ENCODE measurements around the gene PDE4B.

PDE4B gene

DNA sequence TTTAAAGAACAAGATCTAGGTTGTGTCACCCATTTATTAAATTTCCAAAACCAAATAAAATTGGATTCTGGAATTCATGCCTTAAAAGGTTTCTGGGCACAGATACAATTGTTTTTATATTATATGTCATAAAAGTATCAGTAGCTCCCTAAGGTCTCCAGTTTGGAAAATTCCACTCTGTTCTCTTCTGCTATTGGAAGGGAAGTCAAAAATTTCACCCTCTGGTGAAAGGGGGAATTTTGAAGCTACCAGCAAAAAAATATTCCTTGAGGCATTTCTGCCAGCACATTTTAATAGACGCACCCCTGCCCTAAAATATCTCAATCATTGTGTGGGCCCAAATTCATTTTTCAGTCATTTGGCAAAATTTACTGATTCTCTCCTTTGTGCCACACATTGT, 455.6 kb downstream of the PDE4B start:
- Histone ChIP-seq H3K4me1 (ENCODE audit: insufficient read depth, low read length) (no peaks in the 10 kb centered on the region), H3K27ac (ENCODE audit: low read length) (no peak overlapping the region), H3K9ac (ENCODE audit: low read depth, low read length) (no peak overlapping the region), H3K9me3 (ENCODE audit: insufficient read depth, low read depth, low read length) (no peaks in the 10 kb centered on the region), H3K27me3 (ENCODE audit: insufficient read depth, low read length) (no peaks in the 10 kb centered on the region), H3K36me3 (ENCODE audit: insufficient read depth, low read depth, low read length) (no peaks in the 10 kb centered on the region), H3K4me3 (ENCODE audit: low read length) (no peak overlapping the region)

DNA sequence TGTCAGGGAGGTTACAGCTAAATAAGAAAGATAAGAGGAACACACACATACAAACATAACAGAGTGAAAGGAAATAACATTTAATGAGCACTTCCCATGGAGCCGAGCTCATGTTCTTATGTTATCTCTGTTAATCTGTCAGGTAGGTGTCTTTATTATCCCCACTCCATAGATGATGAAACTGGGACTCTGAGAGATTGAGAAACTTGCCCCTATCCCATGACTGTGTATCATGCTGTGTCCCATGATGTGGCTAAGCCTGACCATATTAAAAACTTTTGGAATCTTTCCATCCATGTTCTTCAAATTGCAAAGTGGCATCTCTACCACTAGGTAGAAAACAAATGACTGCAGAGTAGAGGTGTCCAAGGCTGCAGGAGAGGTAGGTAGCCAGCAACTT, 456.1 kb downstream of the PDE4B start:
- H3K4me1 ChIP-seq (ENCODE audit: insufficient read depth, low read length), result no peaks in the 10 kb centered on the region
- H3K9ac ChIP-seq (ENCODE audit: low read depth, low read length), result no peak overlapping the region
- no peaks in the 10 kb centered on the region for H3K27me3 ChIP-seq (ENCODE audit: insufficient read depth, low read length)
- H3K9me3 ChIP-seq (ENCODE audit: insufficient read depth, low read depth, low read length), result no peaks in the 10 kb centered on the region
- H3K27ac ChIP-seq (ENCODE audit: low read length), result no peak overlapping the region
- H3K36me3 ChIP-seq (ENCODE audit: insufficient read depth, low read depth, low read length), result no peaks in the 10 kb centered on the region
- H3K4me3 ChIP-seq (ENCODE audit: low read length), result no peak overlapping the region

DNA sequence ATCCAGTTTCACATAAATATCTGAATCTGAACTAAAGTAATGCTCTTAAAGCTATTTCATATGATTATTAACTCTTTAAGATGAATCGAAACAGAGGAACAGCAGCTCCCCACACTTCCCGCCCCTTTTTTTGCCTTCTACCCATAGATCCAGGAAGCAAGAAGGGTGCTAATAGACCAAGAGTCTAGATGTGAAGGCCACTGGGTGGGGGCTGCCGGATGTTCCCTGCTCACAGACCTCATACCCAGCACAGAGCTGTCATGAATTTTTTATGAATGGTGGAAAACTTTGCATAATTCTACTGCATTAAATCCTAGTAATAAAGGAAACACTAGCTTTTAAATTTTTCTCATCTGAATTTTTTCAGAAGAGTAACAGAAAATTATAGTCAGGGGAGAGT, 457.4 kb downstream of the PDE4B start:
- Histone ChIP-seq H3K4me1 (ENCODE audit: insufficient read depth, low read length) (peaks cover 4% of the 10 kb centered on the region; the same call in 1 of the 2 replicates), H3K4me3 (ENCODE audit: low read length) (no peak overlapping the region), H3K27ac (ENCODE audit: low read length) (no peak overlapping the region)

DNA sequence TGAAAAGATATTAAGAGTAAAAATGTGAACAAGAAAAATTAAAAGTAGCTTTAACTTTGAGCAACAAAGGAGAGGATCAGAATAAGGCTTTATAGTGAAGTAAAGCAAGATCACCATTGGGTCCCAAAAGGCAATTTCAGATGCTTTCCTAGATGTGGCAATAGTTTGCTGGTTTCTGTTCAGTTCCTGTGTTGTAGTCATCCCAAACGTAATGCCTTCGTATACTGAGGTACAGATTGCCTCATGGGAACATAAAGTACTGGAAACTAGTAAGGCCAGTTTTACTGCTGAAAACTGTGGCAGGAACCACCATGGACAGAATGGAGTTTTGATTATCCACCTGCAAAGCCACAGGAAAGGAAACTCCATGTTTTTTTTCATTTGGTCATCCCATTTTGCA, 457.8 kb downstream of the PDE4B start:
- Histone ChIP-seq H3K27ac (ENCODE audit: low read length) (no peak overlapping the region), H3K9ac (ENCODE audit: low read depth, low read length) (no peak overlapping the region), H3K4me1 (ENCODE audit: insufficient read depth, low read length) (peaks cover 4% of the 10 kb centered on the region; the same call in 1 of the 2 replicates), H3K27me3 (ENCODE audit: insufficient read depth, low read length) (no peaks in the 10 kb centered on the region), H3K36me3 (ENCODE audit: insufficient read depth, low read depth, low read length) (no peaks in the 10 kb centered on the region), H3K9me3 (ENCODE audit: insufficient read depth, low read depth, low read length) (no peaks in the 10 kb centered on the region), H3K4me3 (ENCODE audit: low read length) (no peak overlapping the region)

More for the DNA sequence above, 457.4 kb downstream of the PDE4B start:
- H3K9me3 ChIP-seq (ENCODE audit: insufficient read depth, low read depth, low read length), result no peaks in the 10 kb centered on the region
- H3K27me3 ChIP-seq (ENCODE audit: insufficient read depth, low read length), result no peaks in the 10 kb centered on the region
- H3K9ac ChIP-seq (ENCODE audit: low read depth, low read length), result no peak overlapping the region
- H3K36me3 ChIP-seq (ENCODE audit: insufficient read depth, low read depth, low read length), result no peaks in the 10 kb centered on the region

DNA sequence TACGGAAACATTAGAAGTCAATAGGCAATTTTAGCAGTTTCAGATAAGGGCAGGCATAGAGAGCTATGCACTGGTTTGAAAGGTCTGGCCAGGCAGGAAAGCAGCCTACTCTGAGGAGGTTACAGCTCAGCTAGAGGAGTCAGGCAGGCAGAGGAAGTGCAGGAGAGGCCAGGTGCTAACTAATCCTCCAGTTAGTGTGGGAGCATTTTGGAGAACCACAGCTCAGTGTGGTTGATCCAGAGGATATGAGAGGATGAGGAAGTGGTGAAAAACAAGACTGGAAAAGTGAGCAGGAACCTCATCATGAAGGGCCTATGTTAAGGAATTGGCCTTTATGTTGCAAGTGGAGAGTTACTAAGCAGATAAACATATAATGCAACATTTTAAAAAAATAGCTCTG, 458.9 kb downstream of the PDE4B start:
- Histone ChIP-seq H3K27me3 (ENCODE audit: insufficient read depth, low read length) (no peaks in the 10 kb centered on the region), H3K9me3 (ENCODE audit: insufficient read depth, low read depth, low read length) (no peaks in the 10 kb centered on the region), H3K9ac (ENCODE audit: low read depth, low read length) (no peak overlapping the region), H3K4me3 (ENCODE audit: low read length) (no peak overlapping the region), H3K4me1 (ENCODE audit: insufficient read depth, low read length) (peaks cover 4% of the 10 kb centered on the region; the same call in 1 of the 2 replicates), H3K27ac (ENCODE audit: low read length) (no peak overlapping the region), H3K36me3 (ENCODE audit: insufficient read depth, low read depth, low read length) (no peaks in the 10 kb centered on the region)

DNA sequence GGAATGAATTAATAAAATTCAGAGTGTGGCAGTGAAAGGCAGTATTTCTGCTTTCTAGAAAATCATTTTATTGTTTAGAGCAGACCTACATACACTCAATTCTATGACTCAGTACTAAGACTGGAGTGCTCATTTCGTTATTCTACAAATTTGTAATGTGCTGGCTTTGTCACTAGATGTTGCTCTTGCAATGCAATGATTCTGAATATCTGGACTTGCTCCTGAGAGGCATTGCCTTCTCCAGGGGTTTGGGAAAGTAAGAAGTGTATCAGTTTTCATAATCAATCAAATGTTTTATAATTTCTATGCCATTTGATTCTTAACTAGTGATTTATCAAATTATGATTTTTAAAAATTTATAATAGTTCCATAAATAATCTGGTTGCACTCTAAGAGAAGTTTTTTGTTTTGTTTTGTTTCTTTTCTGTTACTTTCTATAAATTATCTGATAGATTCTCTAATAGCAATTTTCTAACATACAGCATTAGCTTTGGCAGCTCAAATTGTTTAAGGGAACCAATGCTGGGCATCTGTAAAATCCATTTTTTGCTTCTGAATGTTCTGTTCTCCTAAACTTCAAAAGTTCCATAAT, 460.7 kb downstream of the PDE4B start:
- Histone ChIP-seq H3K27ac (ENCODE audit: low read length) (no peak overlapping the region), H3K4me1 (ENCODE audit: insufficient read depth, low read length) (peaks cover 7% of the 10 kb centered on the region; the same call in 1 of the 2 replicates), H3K36me3 (ENCODE audit: insufficient read depth, low read depth, low read length) (no peaks in the 10 kb centered on the region), H3K9me3 (ENCODE audit: insufficient read depth, low read depth, low read length) (no peaks in the 10 kb centered on the region), H3K9ac (ENCODE audit: low read depth, low read length) (no peak overlapping the region), H3K4me3 (ENCODE audit: low read length) (no peak overlapping the region), H3K27me3 (ENCODE audit: insufficient read depth, low read length) (no peaks in the 10 kb centered on the region)

DNA sequence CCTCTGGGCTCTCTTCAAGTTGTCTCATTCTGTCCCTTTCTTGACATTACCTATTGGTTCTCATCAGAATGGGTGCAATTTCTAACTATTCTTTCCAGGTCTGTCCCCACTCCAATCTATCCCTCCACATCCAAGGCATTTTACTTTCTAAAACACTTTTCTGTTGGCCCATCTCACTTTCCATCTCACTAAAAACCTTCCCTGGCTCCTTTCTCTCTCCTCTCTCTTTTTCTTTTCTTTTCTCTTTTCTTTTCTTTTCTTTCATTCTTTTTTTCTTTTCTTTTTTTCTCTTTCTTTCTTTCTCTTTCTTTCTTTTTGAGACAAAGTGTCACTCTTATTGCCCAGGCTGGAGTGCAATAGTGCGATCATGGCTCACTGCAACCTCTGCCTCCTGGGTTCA, 462.1 kb downstream of the PDE4B start:
- Histone ChIP-seq H3K9me3 (ENCODE audit: insufficient read depth, low read depth, low read length) (no peaks in the 10 kb centered on the region), H3K27ac (ENCODE audit: low read length) (no peak overlapping the region), H3K4me1 (ENCODE audit: insufficient read depth, low read length) (peaks cover 12% of the 10 kb centered on the region; the same call in 1 of the 2 replicates), H3K4me3 (ENCODE audit: low read length) (no peak overlapping the region), H3K27me3 (ENCODE audit: insufficient read depth, low read length) (no peaks in the 10 kb centered on the region), H3K9ac (ENCODE audit: low read depth, low read length) (no peak overlapping the region), H3K36me3 (ENCODE audit: insufficient read depth, low read depth, low read length) (no peaks in the 10 kb centered on the region)

DNA sequence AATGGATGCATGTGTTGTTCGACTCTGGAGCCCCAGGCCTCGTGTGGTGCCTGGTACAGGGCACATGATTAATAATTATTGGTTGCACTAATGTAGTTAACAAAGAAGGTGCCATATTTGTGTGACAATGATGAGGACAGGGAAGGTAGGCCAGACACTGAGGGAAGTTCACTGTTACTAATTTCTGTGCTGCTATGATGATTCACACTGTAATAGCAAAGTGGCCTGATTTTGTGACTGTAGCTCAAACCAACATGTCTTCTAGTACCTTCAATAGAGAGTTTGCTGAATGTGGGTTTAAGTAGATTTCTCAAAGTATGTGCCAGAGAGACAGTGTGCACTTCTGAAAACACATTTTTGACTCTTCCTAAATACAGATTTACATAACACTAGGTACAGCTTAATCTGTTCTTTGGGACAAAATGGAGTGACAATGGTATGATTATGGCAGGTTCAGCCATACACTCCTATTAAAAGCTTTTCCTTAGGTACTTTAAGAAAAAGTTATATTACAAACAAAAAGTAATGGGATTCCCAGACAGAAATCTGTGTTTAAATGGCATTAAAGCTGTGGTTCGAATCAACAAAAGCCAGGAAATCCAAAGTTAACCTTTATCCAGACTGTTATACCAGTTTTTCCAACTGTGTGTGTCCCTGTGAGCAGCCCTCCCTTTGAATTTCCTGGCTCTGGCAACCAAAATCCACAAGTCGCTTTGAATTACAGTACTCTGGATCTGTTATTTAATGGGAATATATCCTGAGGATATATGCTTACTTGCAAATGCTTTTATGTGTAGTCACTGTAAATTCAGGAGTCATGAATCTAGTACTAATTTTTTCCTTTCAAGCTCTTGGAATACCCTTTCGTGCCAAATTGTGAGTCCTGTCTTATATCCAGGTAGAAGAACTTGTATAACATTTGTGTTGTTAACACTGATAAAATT, 464.2 kb downstream of the PDE4B start:
- Histone ChIP-seq H3K27me3 (ENCODE audit: insufficient read depth, low read length) (no peaks in the 10 kb centered on the region), H3K36me3 (ENCODE audit: insufficient read depth, low read depth, low read length) (no peaks in the 10 kb centered on the region), H3K4me1 (ENCODE audit: insufficient read depth, low read length) (peaks cover 12% of the 10 kb centered on the region; the same call in 1 of the 2 replicates), H3K27ac (ENCODE audit: low read length) (no peak overlapping the region), H3K4me3 (ENCODE audit: low read length) (no peak overlapping the region), H3K9ac (ENCODE audit: low read depth, low read length) (no peak overlapping the region), H3K9me3 (ENCODE audit: insufficient read depth, low read depth, low read length) (no peaks in the 10 kb centered on the region)

GRCh38 chr1:66258404-66259105, 465.9 kb downstream of the PDE4B start:
- H3K27ac ChIP-seq (ENCODE audit: low read length), result no peak overlapping the region
- H3K4me1 ChIP-seq (ENCODE audit: insufficient read depth, low read length), result peaks cover 12% of the 10 kb centered on the region; the same call in 1 of the 2 replicates
- H3K4me3 ChIP-seq (ENCODE audit: low read length), result no peak overlapping the region
- no peaks in the 10 kb centered on the region for H3K36me3 ChIP-seq (ENCODE audit: insufficient read depth, low read depth, low read length)
- H3K9me3 ChIP-seq (ENCODE audit: insufficient read depth, low read depth, low read length), result no peaks in the 10 kb centered on the region
- H3K27me3 ChIP-seq (ENCODE audit: insufficient read depth, low read length), result no peaks in the 10 kb centered on the region
- no peak overlapping the region for H3K9ac ChIP-seq (ENCODE audit: low read depth, low read length)

- peaks cover 11% of the 10 kb centered on the region; the same call in 1 of the 2 replicates for H3K4me1 ChIP-seq (ENCODE audit: insufficient read depth, low read length)
- H3K9ac ChIP-seq (ENCODE audit: low read depth, low read length), result no peak overlapping the region
- H3K9me3 ChIP-seq (ENCODE audit: insufficient read depth, low read depth, low read length), result no peaks in the 10 kb centered on the region
- H3K27ac ChIP-seq (ENCODE audit: low read length), result no peak overlapping the region
- H3K4me3 ChIP-seq (ENCODE audit: low read length), result no peak overlapping the region
- H3K27me3 ChIP-seq (ENCODE audit: insufficient read depth, low read length), result no peaks in the 10 kb centered on the region
- H3K36me3 ChIP-seq (ENCODE audit: insufficient read depth, low read depth, low read length), result no peaks in the 10 kb centered on the region
Observed at GRCh38 chr1:66261364-66261763, 468.7 kb downstream of the PDE4B start.

GRCh38 chr1:66262208-66262963, 469.7 kb downstream of the PDE4B start:
- Histone ChIP-seq H3K4me1 (ENCODE audit: insufficient read depth, low read length) (peaks cover 11% of the 10 kb centered on the region; the same call in 1 of the 2 replicates), H3K9ac (ENCODE audit: low read depth, low read length) (no peak overlapping the region)

More at GRCh38 chr1:66262208-66262963, 469.7 kb downstream of the PDE4B start:
- H3K27ac ChIP-seq (ENCODE audit: low read length), result no peak overlapping the region
- H3K9me3 ChIP-seq (ENCODE audit: insufficient read depth, low read depth, low read length), result no peaks in the 10 kb centered on the region
- H3K36me3 ChIP-seq (ENCODE audit: insufficient read depth, low read depth, low read length), result no peaks in the 10 kb centered on the region
- no peak overlapping the region for H3K4me3 ChIP-seq (ENCODE audit: low read length)
- H3K27me3 ChIP-seq (ENCODE audit: insufficient read depth, low read length), result no peaks in the 10 kb centered on the region
